ENCODE measurements around the gene IL4I1. TPM values are rescaled to one million over a fixed set of nuclear protein-coding genes. Genes with fewer than 3 reads are reported as not detected.

The IL4I1 gene
- total RNA-seq, 4 donors from 2014 or later = 0.63 to 3.0 (median 1.7) TPM; not detected in 1

DNA sequence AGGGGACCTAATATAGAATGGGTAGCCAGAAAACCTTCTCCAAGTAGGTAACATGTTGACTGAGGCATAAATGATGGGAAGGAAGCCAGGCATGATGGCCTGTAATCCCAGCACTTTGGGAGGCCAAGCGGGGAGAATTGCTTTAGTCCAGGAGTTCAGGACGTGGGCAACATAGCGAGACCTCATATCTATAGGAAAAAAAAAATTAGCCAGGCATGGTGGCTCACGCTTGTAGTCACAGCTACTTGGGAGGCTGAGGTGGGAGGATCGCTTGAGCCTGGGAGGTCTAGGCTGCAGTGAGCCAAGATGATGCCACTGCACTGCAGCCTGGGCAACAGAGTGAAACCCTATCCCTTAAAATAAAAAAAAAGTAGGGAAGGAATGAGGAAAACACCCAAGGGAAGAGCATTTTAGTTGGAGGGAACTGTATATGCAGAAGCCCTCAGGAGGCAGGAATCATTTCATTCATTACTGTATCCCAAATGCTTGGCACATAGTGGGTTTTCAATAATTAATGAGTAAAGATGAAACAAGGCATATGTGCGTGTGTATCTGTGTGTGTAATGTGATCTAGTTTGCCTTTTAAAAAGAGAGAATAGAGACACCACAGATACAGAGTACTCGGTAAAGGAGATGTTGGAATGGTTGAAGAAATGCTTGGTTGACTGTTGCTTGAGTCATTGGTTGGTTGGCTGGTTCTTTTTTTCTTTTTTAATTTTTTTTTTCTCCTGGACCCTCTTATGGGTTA is 34.8 kb upstream of the IL4I1 start:
- Histone ChIP-seq H3K27ac (peak overlapping the region in 1 of 4 donors; percentile 95), H3K27me3 (no peaks in the 10 kb centered on the region), H3K4me3 (no peak overlapping the region), H3K36me3 (peaks cover 0 to 28% (median 0%) of the 10 kb centered on the region in 3 donors), H3K4me1 (peaks cover 0 to 33% (median 17%) of the 10 kb centered on the region in 4 donors), H3K9me3 (no peaks in the 10 kb centered on the region)
- 85 to 96% methylated on average over 7 of the region's 7 CpGs for WGBS, 2 donors
- TF ChIP-seq, protein P1, sequence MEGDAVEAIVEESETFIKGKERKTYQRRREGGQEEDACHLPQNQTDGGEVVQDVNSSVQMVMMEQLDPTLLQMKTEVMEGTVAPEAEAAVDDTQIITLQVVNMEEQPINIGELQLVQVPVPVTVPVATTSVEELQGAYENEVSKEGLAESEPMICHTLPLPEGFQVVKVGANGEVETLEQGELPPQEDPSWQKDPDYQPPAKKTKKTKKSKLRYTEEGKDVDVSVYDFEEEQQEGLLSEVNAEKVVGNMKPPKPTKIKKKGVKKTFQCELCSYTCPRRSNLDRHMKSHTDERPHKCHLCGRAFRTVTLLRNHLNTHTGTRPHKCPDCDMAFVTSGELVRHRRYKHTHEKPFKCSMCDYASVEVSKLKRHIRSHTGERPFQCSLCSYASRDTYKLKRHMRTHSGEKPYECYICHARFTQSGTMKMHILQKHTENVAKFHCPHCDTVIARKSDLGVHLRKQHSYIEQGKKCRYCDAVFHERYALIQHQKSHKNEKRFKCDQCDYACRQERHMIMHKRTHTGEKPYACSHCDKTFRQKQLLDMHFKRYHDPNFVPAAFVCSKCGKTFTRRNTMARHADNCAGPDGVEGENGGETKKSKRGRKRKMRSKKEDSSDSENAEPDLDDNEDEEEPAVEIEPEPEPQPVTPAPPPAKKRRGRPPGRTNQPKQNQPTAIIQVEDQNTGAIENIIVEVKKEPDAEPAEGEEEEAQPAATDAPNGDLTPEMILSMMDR (IDR thresholded peaks at IDR 0.05) = no peak
- no peak for TF ChIP-seq EP300 (IDR thresholded peaks at IDR 0.05)
- TF ChIP-seq POLR2A (IDR thresholded peaks at IDR 0.05) = no peak
- DNase-seq (ENCODE audit: low spot score in 2 of 2) = no peak

DNA sequence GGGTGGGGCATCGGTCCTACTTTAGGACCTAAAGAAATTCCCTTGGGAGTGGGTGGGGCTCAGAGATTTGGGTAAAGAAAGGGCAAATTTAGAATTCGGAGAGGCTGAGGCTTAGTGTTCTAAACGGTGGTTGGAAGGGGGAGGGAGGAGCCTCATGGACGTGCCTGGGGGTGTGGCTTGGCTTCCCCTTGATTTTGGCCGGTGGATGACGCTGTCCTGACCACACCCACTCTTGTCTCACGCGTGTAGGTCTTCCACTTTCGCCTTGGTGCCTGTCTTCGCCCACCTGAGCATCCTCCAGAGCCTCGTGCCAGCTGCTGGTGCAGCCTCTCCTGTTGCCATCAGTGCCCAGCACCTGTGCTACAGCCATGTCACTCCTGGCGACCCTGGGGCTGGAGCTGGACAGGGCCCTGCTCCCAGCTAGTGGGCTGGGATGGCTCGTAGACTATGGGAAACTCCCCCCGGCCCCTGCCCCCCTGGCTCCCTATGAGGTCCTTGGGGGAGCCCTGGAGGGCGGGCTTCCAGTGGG is 33.9 kb upstream of the IL4I1 start:
- no peak for TF ChIP-seq EP300 (IDR thresholded peaks at IDR 0.05)
- no peak for TF ChIP-seq POLR2A (IDR thresholded peaks at IDR 0.05)
- TF ChIP-seq, protein P1 (IDR thresholded peaks at IDR 0.05) = no peak
- H3K27me3 ChIP-seq = no peaks in the 10 kb centered on the region
- peaks cover 0 to 40% (median 17%) of the 10 kb centered on the region in 4 donors for H3K4me1 ChIP-seq
- peaks cover 0 to 33% (median 0%) of the 10 kb centered on the region in 3 donors for H3K36me3 ChIP-seq
- DNase-seq (ENCODE audit: low spot score in 2 of 2) = peak in 1 of 2 donors; percentile 21
- H3K27ac ChIP-seq = peak overlapping the region; percentile 2 to 95 (median 94)
- no peaks in the 10 kb centered on the region for H3K9me3 ChIP-seq
- 57 to 58% methylated on average over 15 of the region's 15 CpGs for WGBS, 2 donors
- H3K4me3 ChIP-seq = peak overlapping the region in 2 of 4 donors; percentile 92 to 94

DNA sequence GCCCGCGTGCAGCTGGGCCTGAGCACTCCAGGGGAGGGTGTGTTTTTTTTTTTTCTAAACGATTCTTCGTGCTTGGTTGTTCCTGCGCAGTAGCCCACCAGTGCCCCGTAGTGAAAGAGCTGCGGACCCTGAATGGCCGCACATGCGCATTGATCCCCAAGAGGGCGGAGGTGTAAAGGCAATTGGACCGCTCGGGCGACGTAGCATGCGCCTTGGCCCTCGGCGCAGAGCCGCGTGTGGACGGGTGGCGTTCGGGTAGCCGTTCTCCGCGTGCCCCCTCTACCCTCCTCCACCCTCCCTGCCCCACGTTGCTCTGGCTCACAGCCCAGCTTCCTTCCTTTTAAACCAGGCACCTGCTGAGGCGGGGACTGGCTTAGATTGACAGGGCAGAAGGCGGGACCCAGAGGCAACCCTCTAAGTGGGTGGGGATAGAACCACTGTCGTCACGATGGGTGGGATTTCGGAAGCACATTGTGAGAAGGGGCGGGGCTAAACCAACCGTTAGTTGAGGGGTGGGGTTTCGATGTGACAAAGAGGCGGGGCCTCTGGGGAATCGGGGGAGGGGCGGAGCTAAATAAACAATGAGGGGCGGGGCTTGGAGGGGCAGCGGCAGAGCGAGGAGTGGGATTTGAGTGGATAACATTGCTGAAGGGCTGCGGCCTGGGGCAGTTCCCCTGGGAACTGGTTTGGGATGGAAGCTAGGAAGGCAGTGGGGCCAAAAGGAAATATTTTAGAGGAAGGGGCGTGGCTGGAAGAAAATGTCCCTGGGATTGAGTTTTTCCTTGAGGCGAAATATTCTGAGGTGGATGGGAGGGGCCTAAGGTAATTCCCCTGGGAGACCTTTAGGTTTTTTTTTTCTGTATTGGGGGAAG is 33.2 kb upstream of the IL4I1 start:
- DNase-seq (ENCODE audit: low spot score in 2 of 2) = peak; percentile 76 to 86
- TF ChIP-seq, protein P1 (IDR thresholded peaks at IDR 0.05) = peak in 2 of 5 experiments; percentile 52 to 58
- TF ChIP-seq EP300 (IDR thresholded peaks at IDR 0.05) (peak; percentile 69 to 85), POLR2A (IDR thresholded peaks at IDR 0.05) (peak in 1 of 2 donors; percentile 23)
- Histone ChIP-seq H3K4me3 (peak overlapping the region; percentile 92 to 94 (median 92)), H3K36me3 (peaks cover 0 to 40% (median 0%) of the 10 kb centered on the region in 3 donors), H3K27me3 (no peaks in the 10 kb centered on the region), H3K27ac (peak overlapping the region; percentile 87 to 95 (median 94)), H3K9me3 (no peaks in the 10 kb centered on the region), H3K4me1 (peaks cover 0 to 42% (median 17%) of the 10 kb centered on the region in 4 donors)
- WGBS, 2 donors = 3 to 5% methylated on average over 28 to 36 of the region's 43 CpGs

DNA sequence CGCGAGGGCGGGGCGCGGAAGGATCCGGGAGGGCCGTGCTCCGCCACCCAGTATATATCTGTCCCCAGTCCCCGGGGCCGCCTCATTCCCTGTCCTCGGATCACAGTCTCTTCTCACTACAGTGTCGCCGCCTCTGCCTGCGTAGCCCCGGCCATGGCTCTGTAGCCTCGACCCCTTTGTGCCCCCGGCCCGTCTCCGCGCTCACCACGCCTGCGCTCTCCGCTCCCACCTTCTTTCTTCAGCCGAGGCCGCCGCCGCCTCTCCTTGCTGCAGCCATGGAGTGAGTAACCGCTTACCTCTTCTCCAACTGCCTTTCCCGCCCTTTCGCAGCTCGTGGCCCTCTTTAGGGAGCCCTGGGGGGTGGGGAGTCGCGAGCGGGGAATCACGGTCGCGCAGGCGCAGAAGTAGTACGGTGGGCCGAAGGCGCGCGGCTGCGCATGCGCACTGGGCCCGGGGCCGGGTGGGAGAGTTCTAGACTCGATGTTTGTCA is 32.5 kb upstream of the IL4I1 start, which contains the start of the genes ATF5 and NUP62:
TSS of gene ATF5 (plus strand) at position 85 of the 490 bp plus-strand sequence. CDS start 1,646 bp downstream, outside the sequence.
TSS of gene NUP62 (minus strand) at position 384 of the 490 bp plus-strand sequence. CDS start 19,697 bp downstream, outside the sequence.
- peak within 1 kb of the TSS; percentile 87 to 95 (median 94) for H3K27ac ChIP-seq
- no peaks in the 10 kb centered on the region for H3K27me3 ChIP-seq
- WGBS, 2 donors = 0% methylated on average over 40 to 45 of the region's 48 CpGs
- H3K36me3 ChIP-seq = peaks cover 0 to 47% (median 0%) of the 10 kb centered on the region in 3 donors
- H3K4me1 ChIP-seq = peaks cover 0 to 49% (median 23%) of the 10 kb centered on the region in 4 donors
- DNase-seq (ENCODE audit: low spot score in 2 of 2) = peak; percentile 80 to 86
- peak within 1 kb of the TSS; percentile 92 to 94 (median 92) for H3K4me3 ChIP-seq
- TF ChIP-seq EP300 (IDR thresholded peaks at IDR 0.05) (peak in 1 of 2 donors; percentile 83), POLR2A (IDR thresholded peaks at IDR 0.05) (peak in 1 of 2 donors; percentile 38)
- TF ChIP-seq, protein P1 (IDR thresholded peaks at IDR 0.05) = no peak
- no peaks in the 10 kb centered on the region for H3K9me3 ChIP-seq
